Globus pallidus (tissue), 1 donor: ENCODE results near the gene KRTAP16-1.

Experiments used
- DNase-seq: peaks from one replicate; pipeline ENCODE4 v3.0.0-alpha.2; 2015; ENCODE audit warnings: low spot score

Gene KRTAP16-1

DNA sequence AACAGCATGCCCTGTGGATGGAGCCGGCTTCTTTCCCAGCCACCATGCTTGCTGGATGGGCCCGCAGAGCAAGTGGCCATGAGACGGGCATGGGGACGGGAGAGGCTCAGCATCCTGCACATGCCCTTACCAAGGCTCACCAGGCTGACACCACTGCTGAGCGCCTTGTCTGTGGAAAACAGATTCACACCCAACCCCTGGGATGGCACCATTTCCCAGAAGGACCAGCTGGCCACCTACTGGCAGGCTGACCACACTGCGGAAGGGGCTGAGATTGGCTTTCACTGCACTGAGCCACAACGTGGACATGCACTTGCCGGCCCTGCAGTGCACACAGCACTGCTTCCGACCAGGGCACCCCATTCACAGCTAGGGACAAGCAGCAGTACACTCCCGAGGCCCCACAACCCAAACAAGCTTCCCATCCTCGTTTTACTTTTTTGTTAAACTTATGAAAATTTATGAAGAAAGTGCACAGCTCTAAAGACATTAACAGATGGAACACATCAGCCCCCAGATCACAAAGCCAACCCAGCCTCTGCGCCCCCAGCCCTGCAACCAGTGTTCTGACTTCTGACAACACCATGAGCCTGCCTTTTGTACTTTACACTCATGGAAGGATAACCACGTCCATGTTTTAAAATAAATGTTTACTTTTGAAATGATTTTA, 20.3 kb upstream of the KRTAP16-1 start:
- peak; percentile 8 for DNase-seq

GRCh38 chr17:41328207-41328606, 19.1 kb upstream of the KRTAP16-1 start:
- DNase-seq, result no peak

- no peak for DNase-seq
Measured at GRCh38 chr17:41327411-41328120, 18.5 kb upstream of the KRTAP16-1 start.

- no peak for DNase-seq
Measured at GRCh38 chr17:41326173-41327145, 17.4 kb upstream of the KRTAP16-1 start.

- no peak for DNase-seq
Measured at GRCh38 chr17:41325611-41326010, 16.5 kb upstream of the KRTAP16-1 start.

GRCh38 chr17:41325126-41325525, 16.0 kb upstream of the KRTAP16-1 start:
- no peak for DNase-seq

DNA sequence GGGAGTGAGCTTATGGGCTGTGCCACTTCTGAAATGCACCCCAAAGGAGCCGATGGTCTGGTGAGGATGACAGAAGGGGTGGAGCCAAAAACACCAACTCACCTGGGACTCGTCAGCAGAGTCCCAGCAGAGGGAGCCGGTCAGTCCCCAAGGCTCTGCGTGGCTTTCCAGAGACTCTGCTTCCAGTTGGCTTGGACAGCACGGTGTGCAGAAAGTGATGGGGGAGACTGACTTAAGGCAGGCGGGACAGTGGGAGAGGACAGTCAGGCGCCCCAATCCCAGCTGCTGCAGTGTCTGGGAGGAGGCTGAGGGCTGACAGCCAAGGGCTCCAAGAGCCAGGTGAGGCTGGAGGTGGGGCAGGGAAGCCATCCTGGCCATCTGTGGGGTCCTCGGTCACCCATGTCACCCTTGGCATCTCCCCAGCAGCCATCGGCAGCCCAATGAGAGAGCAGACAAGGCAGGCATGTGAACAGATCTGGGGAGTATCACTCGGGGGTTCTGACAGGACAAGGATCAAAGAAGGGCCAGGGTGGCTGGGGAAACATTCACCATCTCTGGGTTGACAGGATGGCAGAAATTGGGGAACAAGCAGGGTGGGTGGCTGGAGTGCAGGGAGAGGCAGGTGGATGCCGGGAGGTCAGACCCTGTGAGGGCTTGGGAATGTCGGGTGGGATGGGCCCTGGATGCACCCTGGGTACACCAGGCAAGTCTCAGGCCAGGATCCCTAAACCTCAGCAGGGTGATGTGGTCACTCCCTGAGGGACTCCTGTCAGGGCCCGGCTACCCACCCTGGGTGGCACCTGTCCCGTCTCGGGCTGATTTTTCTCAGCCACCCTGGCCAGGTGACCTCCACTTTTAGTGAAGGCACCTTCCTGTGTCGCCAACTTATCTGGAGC, 15.3 kb upstream of the KRTAP16-1 start:
- no peak for DNase-seq

DNA sequence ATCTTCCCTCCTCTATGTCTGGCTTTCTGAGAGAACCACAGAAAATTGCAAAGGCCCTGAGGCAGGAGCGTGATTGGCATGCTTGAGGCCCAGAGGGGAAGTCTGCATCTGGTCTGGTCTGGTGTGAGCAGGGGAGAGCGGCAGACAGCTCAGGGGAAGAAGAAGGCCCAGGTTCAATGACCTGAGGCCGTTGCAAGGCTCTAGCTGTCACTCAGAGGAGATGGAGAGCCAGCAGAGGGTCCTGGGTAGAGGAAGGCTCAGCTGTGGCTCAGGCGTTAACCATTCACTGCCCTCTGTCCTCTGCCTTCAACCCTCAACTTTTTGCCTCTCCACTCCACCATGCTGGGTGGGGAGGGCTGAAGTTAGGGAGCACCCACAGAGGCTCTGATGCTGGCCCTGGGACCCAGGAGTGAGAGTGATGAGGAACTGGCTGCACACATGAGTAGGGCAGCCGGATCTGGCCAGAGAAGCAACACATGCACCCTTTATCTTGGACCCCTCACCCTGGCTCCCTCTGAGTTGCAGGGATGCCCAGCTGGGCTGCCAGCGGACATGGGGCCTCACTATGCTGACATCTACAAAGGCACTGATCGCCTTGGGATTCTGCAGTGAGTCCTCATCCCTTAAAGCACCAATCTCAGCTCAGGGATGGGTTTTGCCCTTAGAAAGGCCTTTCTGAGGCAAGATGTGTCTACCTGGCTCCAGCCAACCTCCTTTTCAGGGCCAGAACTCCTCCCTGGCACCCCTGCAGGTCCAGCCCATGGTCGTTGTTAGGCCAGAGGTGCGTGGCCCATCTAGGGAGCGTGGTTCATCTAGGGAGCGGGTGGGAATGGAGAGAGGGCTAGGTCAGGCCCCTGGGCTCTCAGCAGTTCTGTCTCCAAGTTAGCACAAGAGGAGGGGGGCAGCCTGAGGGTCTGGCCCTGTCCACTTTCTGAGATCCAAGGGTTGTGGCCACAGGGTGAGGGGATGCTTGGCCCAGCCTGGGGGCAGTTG, 14.1 kb upstream of the KRTAP16-1 start:
- no peak for DNase-seq

- DNase-seq, result peak; percentile 15
Measured at GRCh38 chr17:41322094-41322902, 13.2 kb upstream of the KRTAP16-1 start.

DNA sequence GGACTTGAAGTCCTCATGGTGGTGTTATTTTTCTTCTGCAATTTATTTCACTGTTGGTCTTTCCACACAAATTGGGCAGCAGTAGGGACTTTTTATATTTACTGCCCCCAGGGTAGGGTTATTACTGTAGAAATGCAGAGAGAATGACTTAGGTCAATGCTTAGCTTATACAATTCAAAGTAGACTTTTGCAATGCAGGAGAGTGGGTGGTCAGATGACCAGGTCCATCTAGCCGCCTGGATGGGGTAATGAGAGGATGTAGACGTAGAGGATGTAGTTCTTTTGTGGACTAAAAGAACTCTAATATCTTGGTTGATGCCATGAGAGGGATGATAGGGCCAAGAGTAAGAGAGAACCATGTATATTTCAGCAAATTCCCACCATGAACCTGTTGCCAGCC, 9.1 kb upstream of the KRTAP16-1 start:
- no peak for DNase-seq

DNA sequence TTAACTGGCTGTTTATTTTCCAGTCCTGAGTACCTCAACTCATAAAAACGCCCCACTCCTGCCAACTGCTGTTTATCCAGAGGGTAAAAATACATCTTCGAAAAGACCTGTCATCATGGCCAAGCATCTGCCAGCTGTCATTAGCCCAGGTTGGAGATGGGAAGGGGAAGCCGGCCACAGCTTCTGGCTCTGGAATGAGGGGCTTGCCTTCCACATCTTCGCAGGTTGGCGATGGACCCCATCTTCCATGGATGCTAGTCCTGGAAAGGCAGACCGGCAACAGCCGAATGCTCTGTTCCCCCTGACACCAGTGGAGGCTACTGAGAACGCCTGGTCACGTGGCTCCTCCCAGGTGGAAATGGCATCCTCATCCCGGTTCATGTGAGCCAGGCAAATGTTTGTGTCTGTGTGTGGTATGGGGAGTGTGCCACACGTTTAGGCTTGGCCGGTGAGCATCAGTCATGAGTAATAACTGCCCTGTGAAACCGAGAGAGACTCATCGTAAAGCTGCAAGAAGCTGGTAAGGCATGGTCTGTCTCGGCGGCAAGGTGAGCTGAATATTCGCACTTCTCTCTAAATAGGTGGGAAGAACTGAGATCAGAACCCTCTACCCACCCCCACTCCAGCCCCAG, 6.8 kb upstream of the KRTAP16-1 start:
- no peak for DNase-seq

DNA sequence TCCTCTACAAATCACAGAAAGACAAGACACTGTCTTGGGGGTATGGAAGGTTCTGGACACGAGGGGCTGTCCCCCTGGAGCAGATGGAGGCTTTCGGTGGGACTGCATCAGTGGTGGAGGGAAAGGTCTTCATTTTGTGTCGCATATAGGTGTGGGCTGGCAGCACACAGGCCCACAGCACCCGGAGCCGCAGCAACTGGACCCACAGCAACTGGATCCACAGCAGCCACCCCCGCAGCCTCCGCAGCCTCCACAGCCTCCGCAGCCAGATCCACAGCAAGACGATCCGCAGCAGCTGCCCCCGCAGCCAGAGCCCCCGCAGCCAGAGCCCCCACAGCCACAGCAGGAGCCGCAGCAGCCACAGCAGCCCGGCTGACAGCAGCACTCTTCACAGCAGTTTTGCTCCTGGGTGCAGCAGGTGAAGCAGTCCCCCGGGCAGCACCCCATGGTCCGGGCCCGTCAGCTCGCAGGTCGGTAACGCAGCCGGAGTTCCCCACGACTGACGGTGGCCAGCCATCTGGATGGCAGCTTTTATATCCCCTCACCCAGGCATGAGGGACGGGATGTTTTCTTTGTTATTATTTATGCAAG, 6.2 kb upstream of the KRTAP16-1 start, which contains the start of gene KRTAP17-1:
Gene KRTAP17-1, minus strand, starts transcription at position 507 of the 591 bp plus-strand sequence. Its CDS starts 60 bp downstream, at position 447.
- no peak for DNase-seq

GRCh38 chr17:41311111-41311510, 2.0 kb upstream of the KRTAP16-1 start:
- DNase-seq, result no peak

- peak; percentile 11 for DNase-seq
Measured at GRCh38 chr17:41308251-41308917, 725 bp downstream of the KRTAP16-1 start.

DNA sequence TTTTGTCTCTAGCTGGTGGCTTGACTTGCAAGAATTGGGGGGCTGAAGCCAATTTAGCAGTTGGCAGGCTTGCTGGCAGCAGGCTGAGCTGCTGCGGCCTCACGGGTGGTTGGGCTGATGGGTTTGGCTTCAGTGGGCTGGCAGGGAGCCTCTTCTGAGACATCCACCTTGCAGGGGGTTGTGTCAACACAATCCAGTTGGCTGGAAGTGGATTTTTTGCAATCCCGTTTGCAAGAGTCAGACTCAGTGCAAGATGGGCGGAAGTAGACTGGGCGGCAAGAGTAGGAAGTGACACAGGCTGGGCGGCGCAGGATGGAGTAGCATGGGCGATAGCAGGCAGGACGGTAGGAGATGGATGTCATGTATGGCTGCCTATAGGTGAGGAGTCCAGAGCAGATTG, 1.5 kb downstream of the KRTAP16-1 start:
- DNase-seq, result no peak

DNA sequence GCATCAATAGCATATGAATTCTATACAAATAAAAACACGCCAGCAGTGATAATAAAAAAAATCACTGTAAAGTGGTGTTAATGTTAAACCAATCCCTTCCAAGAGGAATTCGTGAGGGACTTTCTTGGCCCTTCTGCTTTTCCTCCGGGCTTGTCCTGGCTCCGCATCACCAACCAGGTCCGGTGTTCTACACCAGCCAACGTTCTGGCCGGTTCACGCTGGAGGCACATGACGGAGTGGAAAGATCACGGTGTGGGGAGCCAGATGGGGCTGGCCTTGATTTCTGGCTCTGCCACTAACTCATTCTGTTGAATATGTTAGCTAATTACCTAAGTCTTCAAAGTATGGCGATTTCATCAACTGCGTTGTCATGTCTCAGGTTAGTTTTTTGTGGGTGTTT, 5.0 kb downstream of the KRTAP16-1 start:
- DNase-seq, result no peak

GRCh38 chr17:41302981-41303380, 6.1 kb downstream of the KRTAP16-1 start:
- DNase-seq, result no peak
